ENCODE results near the gene ETNK1. TPM values are rescaled to one million over a fixed set of nuclear protein-coding genes. Genes with fewer than 3 reads are reported as not detected.

ETNK1 gene
- total and polyA plus RNA-seq, 12 donors: 16.8 to 79.2 (median 51.5) TPM

DNA sequence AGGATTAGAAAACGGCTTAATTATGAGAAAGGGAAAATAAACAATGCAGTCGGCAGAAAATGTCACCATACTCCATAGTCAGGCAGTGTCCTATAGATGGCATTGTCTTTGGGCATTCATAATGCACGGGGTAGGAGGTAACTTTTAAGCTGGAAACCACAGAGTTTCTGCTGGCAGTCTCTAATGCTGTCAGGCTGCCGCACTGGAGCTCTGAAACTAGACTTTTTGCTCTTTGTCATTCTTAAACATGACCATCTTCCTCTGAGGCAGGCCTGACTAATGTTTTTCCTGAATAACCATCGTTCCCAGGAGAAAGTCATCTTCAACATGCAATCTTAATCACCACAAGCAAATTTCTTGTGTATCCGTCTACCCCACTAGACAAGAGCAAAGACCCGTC, 108.8 kb downstream of the ETNK1 start:
- Histone ChIP-seq H3K27me3 (no peaks in the 10 kb centered on the region), H3K9me3 (replicated peaks in 1 of 3) (no peaks in the 10 kb centered on the region), H3K4me3 (no peak overlapping the region), H3K4me1 (replicated peaks in 1 of 2) (peaks cover 0 to 9% of the 10 kb centered on the region in 2 donors), H3K36me3 (replicated peaks in 1 of 2) (no peaks in the 10 kb centered on the region), H3K27ac (no peak overlapping the region)
- DNase-seq: no peak
- intact Hi-C loops (cut with DNase I): no loop called here
- 78 to 88% (median 79%) methylated on average over 7 of the region's 7 CpGs for WGBS, 4 donors
- TF ChIP-seq, protein P1, sequence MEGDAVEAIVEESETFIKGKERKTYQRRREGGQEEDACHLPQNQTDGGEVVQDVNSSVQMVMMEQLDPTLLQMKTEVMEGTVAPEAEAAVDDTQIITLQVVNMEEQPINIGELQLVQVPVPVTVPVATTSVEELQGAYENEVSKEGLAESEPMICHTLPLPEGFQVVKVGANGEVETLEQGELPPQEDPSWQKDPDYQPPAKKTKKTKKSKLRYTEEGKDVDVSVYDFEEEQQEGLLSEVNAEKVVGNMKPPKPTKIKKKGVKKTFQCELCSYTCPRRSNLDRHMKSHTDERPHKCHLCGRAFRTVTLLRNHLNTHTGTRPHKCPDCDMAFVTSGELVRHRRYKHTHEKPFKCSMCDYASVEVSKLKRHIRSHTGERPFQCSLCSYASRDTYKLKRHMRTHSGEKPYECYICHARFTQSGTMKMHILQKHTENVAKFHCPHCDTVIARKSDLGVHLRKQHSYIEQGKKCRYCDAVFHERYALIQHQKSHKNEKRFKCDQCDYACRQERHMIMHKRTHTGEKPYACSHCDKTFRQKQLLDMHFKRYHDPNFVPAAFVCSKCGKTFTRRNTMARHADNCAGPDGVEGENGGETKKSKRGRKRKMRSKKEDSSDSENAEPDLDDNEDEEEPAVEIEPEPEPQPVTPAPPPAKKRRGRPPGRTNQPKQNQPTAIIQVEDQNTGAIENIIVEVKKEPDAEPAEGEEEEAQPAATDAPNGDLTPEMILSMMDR (IDR thresholded peaks at IDR 0.05): no peak
- TF ChIP-seq POLR2A (IDR thresholded peaks at IDR 0.05): no peak

DNA sequence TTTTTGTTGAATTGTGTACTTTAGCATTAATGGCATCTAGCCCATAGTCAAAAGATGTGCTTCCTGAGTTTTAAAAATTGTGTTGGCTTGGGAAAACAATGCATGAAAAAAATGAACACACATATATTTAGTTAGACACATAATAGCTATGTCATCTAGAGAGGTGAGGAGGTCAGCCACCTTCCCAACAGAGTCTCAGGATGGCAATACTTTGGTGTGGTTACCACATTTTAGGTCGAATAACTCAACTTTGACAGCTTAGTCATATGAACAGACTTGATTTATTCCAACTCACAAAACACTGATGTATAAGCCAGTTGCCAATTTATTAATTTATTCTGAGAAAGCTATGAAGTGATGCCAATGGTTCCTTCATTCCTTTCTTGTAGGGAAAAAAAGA, 114.0 kb downstream of the ETNK1 start:
- H3K36me3 ChIP-seq (replicated peaks in 1 of 2): no peaks in the 10 kb centered on the region
- TF ChIP-seq, protein P1 (IDR thresholded peaks at IDR 0.05): no peak
- TF ChIP-seq POLR2A (IDR thresholded peaks at IDR 0.05): no peak
- H3K9me3 ChIP-seq (replicated peaks in 1 of 3): no peaks in the 10 kb centered on the region
- no peak overlapping the region for H3K4me3 ChIP-seq
- no peaks in the 10 kb centered on the region for H3K27me3 ChIP-seq
- intact Hi-C loops (cut with DNase I): no loop called here
- no peaks in the 10 kb centered on the region for H3K4me1 ChIP-seq (replicated peaks in 1 of 2)
- DNase-seq: no peak
- no peak overlapping the region for H3K27ac ChIP-seq
- 36 to 46% (median 40%) methylated on average over 1 of the region's 1 CpG for WGBS, 4 donors

Small RNA genes lying within 50 kb of the gene (small RNA-seq; reads per million reads assigned to genes)
- gene RPS27P22: 0 reads per million in 2 donors

Other genes with a start within 250 kb of the ETNK1 start
- 10 to 100 TPM; 23.5 to 38.9 (median 29.1) TPM for gene C2CD5, start 80.6 kb upstream of the ETNK1 start, total RNA-seq
- gene C2CD5, start 80.6 kb upstream of the ETNK1 start, polyA plus RNA-seq: 10 to 100 TPM; 13.8 to 28.2 (median 18.3) TPM